CD4-positive, alpha-beta T cell treated with Interleukin-15 for 1 hour (primary cell): Measurements from ENCODE around the gene MTMR3.
"Not testable (repeated sequence)": the region's sequence is repeated elsewhere in the genome, so short reads cannot be mapped to it uniquely, and the experiment has no call there.

Source experiments
- DNase-seq: peaks from one replicate; pipeline ENCODE4 v3.0.0-alpha.2; 2020

Gene MTMR3

DNA sequence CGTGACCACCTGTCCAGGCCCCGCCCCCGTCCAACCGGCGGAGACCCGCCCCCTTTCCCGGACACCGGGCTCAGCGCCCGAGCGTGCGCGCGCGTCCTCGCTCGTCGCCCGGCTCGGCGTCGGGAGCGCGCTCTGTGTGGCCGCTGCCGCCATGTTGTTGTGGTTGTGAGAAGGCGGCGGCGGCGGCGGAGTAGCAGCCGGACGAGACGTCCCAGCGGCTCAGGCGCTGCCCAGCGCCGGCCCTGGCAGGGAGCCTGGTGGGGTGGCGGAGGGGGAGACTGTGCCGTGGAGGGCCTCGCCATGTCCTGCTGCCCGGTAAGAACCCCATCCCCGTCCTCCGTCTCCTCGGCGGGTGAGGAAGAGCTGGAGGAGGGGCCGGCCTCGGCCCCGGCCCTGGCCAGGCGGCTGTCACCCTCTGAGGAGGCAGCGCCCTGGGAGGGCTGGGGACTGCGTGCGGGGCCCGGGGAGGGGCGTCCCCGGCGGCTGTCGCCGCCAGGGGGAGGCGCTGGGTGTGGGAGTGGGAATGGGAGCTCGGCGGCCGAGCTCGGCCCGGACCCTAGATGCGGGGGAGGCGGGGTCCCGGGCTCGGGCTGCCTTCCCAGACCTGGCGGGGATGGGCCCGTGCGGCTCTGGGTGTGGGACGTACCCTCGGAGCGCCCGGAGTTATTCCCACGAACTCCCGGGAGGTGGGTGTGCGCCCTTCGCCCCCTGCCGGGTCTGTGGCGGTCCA lies at the start of gene MTMR3:
Gene MTMR3, plus strand, starts transcription at position 130 of the 730 bp plus-strand sequence. CDS start 87,886 bp downstream, outside the sequence.
- DNase-seq = peak; percentile 91

GRCh38 chr22:29833392-29833965 lies 49.5 kb upstream of the MTMR3 start:
- DNase-seq = no peak

- no peak for DNase-seq
Observed at GRCh38 chr22:29834046-29834445, 48.9 kb upstream of the MTMR3 start.

DNA sequence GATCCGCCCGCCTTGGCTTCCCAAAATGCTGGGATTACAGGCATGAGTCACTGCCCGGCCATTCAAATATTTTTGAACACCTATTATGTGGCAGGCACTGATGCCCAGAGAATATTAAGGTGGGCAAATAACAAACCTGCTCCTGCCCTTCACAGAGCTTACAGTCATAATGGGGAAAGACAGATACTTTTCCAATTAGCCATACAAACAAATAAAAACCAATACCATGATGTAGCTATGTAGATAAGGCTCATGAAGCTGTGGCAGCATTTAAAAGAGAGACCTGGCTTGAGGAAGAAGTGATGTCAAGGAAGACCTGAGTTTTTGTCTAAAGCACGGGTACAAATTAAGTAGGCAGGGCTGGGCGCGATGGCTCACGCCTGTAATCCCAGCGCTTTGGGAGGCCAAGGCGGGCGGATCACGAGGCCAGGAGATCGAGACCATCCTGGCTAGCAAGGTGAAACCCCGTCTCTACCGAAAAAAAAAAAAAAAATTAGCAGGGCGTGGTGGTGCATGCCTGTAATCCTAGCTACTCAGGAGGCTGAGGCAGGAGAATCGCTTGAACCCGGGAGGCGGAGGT lies 46.1 kb upstream of the MTMR3 start:
- DNase-seq = not testable (repeated sequence)

DNA sequence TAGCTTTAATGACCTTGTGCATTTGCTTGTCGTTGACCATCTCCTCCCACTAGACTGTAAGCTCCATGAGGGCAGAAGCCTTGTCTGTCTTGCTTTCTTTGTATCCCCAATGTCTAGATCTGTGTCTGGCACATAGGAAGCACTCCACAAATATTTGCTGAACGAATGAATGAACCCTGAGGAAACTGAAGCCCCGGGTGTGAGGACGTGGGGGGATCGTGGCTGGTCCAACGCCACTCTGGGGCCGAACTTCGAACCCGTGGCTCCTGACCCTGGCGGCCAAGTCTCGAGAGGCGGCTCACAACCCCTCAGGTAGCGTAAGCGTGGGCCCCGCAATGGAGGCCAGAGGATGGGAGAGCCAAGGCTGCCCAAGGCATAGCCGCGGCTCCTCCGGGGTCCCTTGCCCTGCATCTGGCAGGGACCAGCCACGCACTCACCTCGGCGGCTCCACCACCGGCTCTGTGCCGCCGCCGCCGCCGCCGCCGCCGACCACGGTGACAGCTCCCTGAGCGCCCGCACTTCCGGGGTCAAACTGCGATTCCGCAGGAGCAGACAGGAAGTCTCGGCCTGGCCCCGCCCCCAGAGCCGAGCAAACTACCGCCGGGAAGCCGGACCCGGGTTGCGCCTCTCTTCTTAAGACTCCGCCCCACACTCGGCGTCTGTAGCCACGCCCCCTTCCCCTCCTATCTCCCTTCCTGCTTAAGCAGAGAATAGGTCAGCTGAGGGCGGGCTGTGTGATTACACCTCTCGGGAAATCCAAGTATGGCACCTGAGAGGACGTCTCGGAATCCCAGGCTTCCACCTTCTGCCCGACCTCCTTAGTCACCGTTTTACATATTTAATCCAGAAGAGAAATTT lies 45.0 kb upstream of the MTMR3 start, which contains the start of gene ASCC2:
Gene ASCC2, minus strand, starts transcription at position 534 of the 858 bp plus-strand sequence. CDS start 5,949 bp downstream, outside the sequence.
- peak; percentile 99 for DNase-seq

DNA sequence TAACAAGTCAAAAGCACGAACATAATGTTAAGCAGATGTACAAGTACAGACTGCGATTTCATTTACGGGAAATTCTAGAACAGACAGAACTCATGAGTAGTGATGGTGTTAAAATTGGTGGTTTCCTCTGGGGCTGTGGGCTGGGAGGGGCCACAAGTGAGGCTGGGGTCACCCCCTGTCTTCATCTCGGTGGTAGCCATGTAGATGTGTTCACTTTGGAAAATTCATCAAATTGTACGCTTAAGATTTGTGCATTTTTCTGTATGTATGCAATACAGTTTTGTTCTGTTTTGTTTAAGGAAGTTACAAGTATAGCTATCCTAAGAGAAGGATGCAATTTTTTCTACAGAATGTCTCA lies 44.4 kb upstream of the MTMR3 start:
- no peak for DNase-seq

DNA sequence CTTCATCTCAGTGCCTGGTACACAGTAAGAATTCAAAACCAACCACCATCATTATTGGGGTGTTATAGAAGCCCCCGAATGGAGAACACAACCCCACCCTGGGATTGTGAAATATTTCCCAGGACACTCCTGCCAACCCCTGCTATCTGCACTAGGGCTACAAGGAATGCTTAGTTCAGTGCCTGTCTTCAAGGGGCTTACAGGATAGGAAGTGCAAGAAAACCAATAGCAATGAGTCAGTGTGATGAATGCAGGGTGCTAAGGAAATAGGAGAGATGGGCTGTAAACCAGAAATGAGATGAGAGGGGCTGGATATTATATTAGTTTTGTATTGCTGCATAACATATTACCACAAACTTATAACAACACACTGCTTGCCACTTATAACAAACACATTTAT lies 43.9 kb upstream of the MTMR3 start:
- no peak for DNase-seq

- no peak for DNase-seq
Observed at GRCh38 chr22:29840498-29840897, 42.5 kb upstream of the MTMR3 start.

GRCh38 chr22:29842172-29842571 lies 40.8 kb upstream of the MTMR3 start:
- no peak for DNase-seq

GRCh38 chr22:29842740-29843139 lies 40.2 kb upstream of the MTMR3 start:
- no peak for DNase-seq

DNA sequence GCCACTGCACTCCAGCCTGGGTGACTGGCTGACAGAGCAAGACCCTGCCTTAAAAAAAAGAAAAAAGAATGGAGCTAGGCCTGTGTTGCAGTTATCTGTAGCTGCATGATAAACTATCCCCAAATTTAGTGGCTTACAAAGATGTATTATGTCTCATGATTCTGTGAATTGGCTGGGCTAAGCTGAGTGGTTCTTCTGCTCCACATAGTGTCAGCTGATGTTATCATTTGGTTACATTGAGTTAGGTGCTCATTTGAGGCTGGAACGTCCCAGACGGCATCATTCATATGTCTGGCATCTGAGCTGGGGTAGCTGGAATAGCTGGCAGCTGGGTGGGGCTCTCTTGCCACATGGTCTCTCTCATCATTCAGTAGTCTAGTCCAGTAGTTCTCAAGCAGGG lies 36.7 kb upstream of the MTMR3 start:
- no peak for DNase-seq

GRCh38 chr22:29848111-29848510 lies 34.9 kb upstream of the MTMR3 start:
- no peak for DNase-seq

GRCh38 chr22:29854432-29854831 lies 28.5 kb upstream of the MTMR3 start:
- DNase-seq = no peak

DNA sequence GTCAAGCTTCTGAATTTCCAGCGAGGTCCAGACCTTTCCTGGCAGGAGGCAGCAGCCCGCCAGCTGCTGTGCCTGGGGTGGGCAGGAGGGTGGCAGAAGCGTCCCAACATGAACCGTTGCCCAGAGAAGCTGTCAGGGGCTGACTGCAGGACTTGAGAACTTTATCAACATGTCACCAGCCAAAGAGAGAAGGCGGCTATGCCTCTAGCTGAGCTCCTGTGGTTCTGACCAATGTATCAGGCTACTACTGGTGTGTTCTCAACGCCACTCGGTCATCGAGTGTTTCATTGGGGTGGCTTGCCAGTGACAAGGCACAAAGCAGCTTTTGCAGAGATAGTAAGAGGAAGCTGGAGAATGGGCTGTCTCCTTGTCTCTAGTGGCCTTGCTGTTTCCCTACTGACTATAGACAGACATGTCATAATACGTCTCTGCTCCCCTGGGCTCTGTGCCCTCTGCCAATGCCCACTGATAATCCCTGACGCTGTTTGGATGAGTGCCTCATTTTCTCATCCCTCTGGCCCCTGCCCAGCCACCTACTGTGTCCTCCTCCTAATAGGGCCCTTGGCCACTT lies 27.3 kb upstream of the MTMR3 start:
- peak; percentile 34 for DNase-seq

DNA sequence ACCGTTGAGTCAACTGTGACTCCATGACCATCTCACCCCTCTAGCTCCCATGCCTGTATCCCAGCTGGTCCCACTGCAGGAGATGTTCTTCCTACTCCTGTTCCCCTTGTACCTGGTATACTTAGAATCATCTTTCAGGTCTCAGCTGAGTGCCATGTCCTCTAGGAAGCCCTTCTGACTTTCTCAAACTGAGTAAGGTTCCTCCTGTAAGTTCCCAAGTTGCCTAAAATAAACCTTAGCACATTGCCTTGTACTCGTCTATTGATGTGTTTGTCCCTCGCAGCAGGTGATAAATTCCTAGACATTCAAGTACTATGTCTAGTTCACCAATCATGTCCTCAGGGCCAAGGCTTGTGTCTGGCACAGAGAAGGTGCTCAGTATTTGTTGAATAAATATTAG lies 26.5 kb upstream of the MTMR3 start:
- DNase-seq = no peak

DNA sequence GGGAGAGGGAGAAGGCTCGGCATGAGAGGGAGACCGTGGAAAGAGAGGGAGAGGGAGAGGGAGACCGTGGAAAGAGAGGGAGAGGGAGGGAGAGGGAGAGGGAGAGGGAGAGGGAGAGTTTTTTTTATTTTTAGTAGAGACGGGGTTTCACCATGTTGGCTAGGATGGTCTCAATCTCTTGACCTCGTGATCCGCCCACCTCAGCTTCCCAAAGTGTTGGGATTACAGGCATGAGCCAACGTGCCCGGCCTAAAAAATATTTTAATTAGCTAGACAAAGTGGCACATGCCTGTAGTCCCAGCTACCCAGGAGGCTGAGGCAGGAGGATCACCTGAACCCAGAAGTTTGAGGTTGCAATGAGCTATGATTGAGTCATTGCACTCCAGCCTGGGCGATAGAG lies 23.9 kb upstream of the MTMR3 start:
- not testable (repeated sequence) for DNase-seq

- no peak for DNase-seq
Observed at GRCh38 chr22:29860006-29860766, 22.8 kb upstream of the MTMR3 start.

- DNase-seq = no peak
Observed at GRCh38 chr22:29861672-29862297, 21.2 kb upstream of the MTMR3 start.

DNA sequence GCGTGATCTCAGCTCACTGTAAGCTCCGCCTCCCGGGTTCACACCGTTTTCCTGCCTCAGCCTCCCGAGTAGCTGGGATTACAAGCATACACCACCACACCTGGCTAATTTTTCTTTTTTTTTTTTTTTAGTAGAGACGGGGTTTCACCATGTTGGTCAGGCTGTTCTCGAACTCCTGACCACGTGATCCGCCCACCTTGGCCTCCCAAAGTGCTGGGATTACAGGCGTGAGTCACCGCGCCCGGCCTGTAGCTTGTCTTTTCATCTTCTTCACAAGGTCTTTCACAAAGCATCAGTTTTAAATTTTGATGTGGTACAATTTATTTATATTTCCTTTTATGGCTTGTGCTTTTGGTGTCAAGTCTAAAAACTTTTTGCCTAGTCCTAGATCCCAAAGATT lies 17.4 kb upstream of the MTMR3 start:
- DNase-seq = not testable (repeated sequence)

- DNase-seq = no peak
Observed at GRCh38 chr22:29867260-29867659, 15.7 kb upstream of the MTMR3 start.

DNA sequence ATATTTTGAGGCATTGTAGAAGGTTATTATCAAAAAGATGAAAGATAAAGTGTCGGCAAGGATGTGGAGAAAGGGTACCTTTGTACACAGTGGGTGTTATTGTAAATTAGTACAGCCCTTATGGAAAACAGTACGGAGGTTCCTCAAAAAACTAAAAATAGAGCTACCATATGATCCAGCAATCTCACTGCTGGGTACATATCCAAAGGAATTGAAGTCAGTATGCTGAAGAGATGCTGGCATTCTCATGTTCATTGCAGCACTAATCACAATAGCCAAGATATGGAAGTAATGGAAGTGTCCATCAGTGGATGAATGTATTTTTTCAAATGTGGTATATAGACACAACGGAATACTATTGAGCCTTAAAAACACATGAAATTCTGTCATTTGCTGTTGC lies 15.1 kb upstream of the MTMR3 start:
- no peak for DNase-seq

- DNase-seq = no peak
Observed at GRCh38 chr22:29870574-29870973, 12.4 kb upstream of the MTMR3 start.
